Psoas muscle (tissue), 8 donors: ENCODE data around the gene TUT1. TPM values are rescaled to one million over a fixed set of nuclear protein-coding genes. Genes with fewer than 3 reads are reported as not detected.

Experiments
- ATAC-seq, 4 donors: fragments of 200-7000 bp; cut with Tn5 transposase; one replicate each; pipeline ENCODE4 v1.9.1; 2020; ENCODE audit warnings: moderate library complexity in 3 of 4, mild to moderate bottlenecking in 2 of 4
- DNase-seq, 2 donors: peaks; one replicate each; pipeline ENCODE4 v3.0.0-alpha.2; 2020
- H3K27ac ChIP-seq: fragments of 200-600 bp; one replicate; pipeline ENCODE4 v1.8.0; 2022
- H3K27me3 ChIP-seq, 3 donors: fragments of 200-600 bp in 1 of 3; one replicate each; pipeline versions ENCODE4 v1.6.1 to v1.8.0; 2013 to 2022; ENCODE audit warnings: low read length in 2 of 3, mild to moderate bottlenecking in 2 of 3, moderate library complexity in 1 of 3; ENCODE audit not compliant: insufficient read depth in 3 of 3
- H3K36me3 ChIP-seq, 2 donors: fragments of 200-600 bp in 1 of 2; one replicate each; pipeline versions ENCODE4 v1.6.1 to v1.8.0; 2013 to 2022; ENCODE audit warnings: low read depth in 1 of 2, mild to moderate bottlenecking in 1 of 2, moderate library complexity in 1 of 2; ENCODE audit not compliant: insufficient read depth in 1 of 2
- H3K4me1 ChIP-seq: fragments of 200-600 bp; one replicate; pipeline ENCODE4 v1.8.0; 2022
- H3K4me3 ChIP-seq: fragments of 200-600 bp; one replicate; pipeline ENCODE4 v1.8.0; 2022; ENCODE audit warnings: mild to moderate bottlenecking
- H3K9me3 ChIP-seq: fragments of 200-600 bp; one replicate; pipeline ENCODE4 v1.8.0; 2022
- CTCF ChIP-seq: fragments of 200-600 bp; IDR thresholded peaks from one replicate; pipeline ENCODE4 v1.8.0; 2022; ENCODE audit warnings: antibody characterized with exemption
- WGBS, 3 donors: extraction: QIAGEN DNeasy Blood & Tissue Kit; methylation state at CpG; one replicate each; pipeline versions ENCODE4 v1.1.6 to v1.1.7; 2013; 5-methylcytosine and 5-hydroxymethylcytosine counted together
- intact Hi-C, 2 donors: fragments of 100-400 bp; cut with DNase I; formaldehyde crosslinking; loops; one replicate each; pipeline versions ENCODE4 v1.11.0 to v1.14.2; 2022
- polyA plus RNA-seq, 3 donors: library from polyadenylated mRNA; stranded (reverse); fragments of 200-250 nt; gene quantifications; one replicate each; pipeline ENCODE4 v1.2.3, GENCODE V29; 2013
- total RNA-seq, 4 donors: library from RNA; stranded (reverse); fragmentation: NEBNext Ultra II Directional in 2 of 4; extraction: Animal tissue kit (Norgen Biotek cat#: 25700) in 2 of 4; gene quantifications; one replicate each; pipeline versions ENCODE4 v1.2.1 to v1.2.4, GENCODE V29; 2021 to 2023
- donor health status: healthy with polysubstance abuse.
- donor health status: DM: no; HTN: no; CAD: no; lungs with moderate emphysema.
- donor health status: Bipolar disorder and iron deficiency.
- donor health status: healthy.
- donor health status: DM: yes; HTN: yes; CAD: no.
- donor health status: DM: no; HTN: no; CAD: no.
- donor health status: DM: no; HTN: no; CAD: no.
- donor health status: DM: yes; HTN: yes; CAD: no.

Gene TUT1
- total and polyA plus RNA-seq, 7 donors, result 12.1 to 23.7 (median 15.5) TPM

- DNase-seq (peak; percentile 95 to 97), ATAC-seq (peak; percentile 21 to 67 (median 54))
- peaks cover 8 to 54% of the 10 kb centered on the region in 2 donors for H3K36me3 ChIP-seq
- no peaks in the 10 kb centered on the region for H3K27me3 ChIP-seq
- TF ChIP-seq CTCF, result no peak
- peaks cover 29% of the 10 kb centered on the region for H3K4me1 ChIP-seq
- H3K27ac ChIP-seq, result peak overlapping the region; percentile 11
- WGBS, 3 donors, result 42 to 43% (median 42%) methylated on average over 7 of the region's 7 CpGs
- intact Hi-C loops, result loop anchor here in 1 of 2 donors (10.0 kb wide), 1 partner anchor 634 kb away; the partner anchor contains the start of gene FTH1
- no peaks in the 10 kb centered on the region for H3K9me3 ChIP-seq
- H3K4me3 ChIP-seq, result peak overlapping the region; percentile 84
Measured at GRCh38 chr11:62599069-62599696, 7.9 kb upstream of the TUT1 start.

- TF ChIP-seq CTCF, result no peak
- H3K4me1 ChIP-seq, result peaks cover 31% of the 10 kb centered on the region
- H3K4me3 ChIP-seq, result no peak overlapping the region
- no peak for ATAC-seq
- intact Hi-C loops, result loop anchor here in 1 of 2 donors (10.0 kb wide), 1 partner anchor 630 kb away; the partner anchor contains the start of gene FTH1
- DNase-seq, result peak in 1 of 2 donors; percentile 19
- no peak overlapping the region for H3K27ac ChIP-seq
- 77 to 87% (median 82%) methylated on average over 8 of the region's 8 CpGs for WGBS, 3 donors
- H3K9me3 ChIP-seq, result no peaks in the 10 kb centered on the region
- no peaks in the 10 kb centered on the region for H3K27me3 ChIP-seq
- peaks cover 9 to 55% of the 10 kb centered on the region in 2 donors for H3K36me3 ChIP-seq
Measured at GRCh38 chr11:62595124-62595523, 3.8 kb upstream of the TUT1 start.

GRCh38 chr11:62593434-62594044, 2.2 kb upstream of the TUT1 start:
- DNase-seq, result peak; percentile 80 to 88
- peaks cover 28% of the 10 kb centered on the region for H3K4me1 ChIP-seq
- intact Hi-C loops, result loop anchor here in 1 of 2 donors (5.0 to 10.0 kb wide), 2 partner anchors 99 to 629 kb away; partner anchors contain the start of gene FTH1
- peaks cover 10 to 58% of the 10 kb centered on the region in 2 donors for H3K36me3 ChIP-seq
- no peak overlapping the region for H3K4me3 ChIP-seq
- peak; percentile 61 for TF ChIP-seq CTCF
- ATAC-seq, result peak in 3 of 4 donors; percentile 27 to 42 (median 36)
- H3K9me3 ChIP-seq, result no peaks in the 10 kb centered on the region
- H3K27me3 ChIP-seq, result no peaks in the 10 kb centered on the region
- peak overlapping the region; percentile 94 for H3K27ac ChIP-seq
- WGBS, 3 donors, result 49 to 58% (median 54%) methylated on average over 12 to 13 of the region's 13 CpGs

- H3K4me3 ChIP-seq, result peak overlapping the region; percentile 95
- peaks cover 27% of the 10 kb centered on the region for H3K4me1 ChIP-seq
- intact Hi-C loops, result loop anchor here in 1 of 2 donors (5.0 to 10.0 kb wide), 2 partner anchors 99 to 628 kb away; partner anchors contain the start of gene FTH1
- WGBS, 3 donors, result 66 to 70% (median 69%) methylated on average over 8 of the region's 8 CpGs
- ATAC-seq (no peak), DNase-seq (peak in 1 of 2 donors; percentile 39)
- no peaks in the 10 kb centered on the region for H3K27me3 ChIP-seq
- H3K27ac ChIP-seq, result peak overlapping the region; percentile 94
- no peaks in the 10 kb centered on the region for H3K9me3 ChIP-seq
- peaks cover 8 to 58% of the 10 kb centered on the region in 2 donors for H3K36me3 ChIP-seq
- TF ChIP-seq CTCF, result no peak
Measured at GRCh38 chr11:62592989-62593421, 1.7 kb upstream of the TUT1 start.
